Measurements from ENCODE around the gene TTC16.

DNA sequence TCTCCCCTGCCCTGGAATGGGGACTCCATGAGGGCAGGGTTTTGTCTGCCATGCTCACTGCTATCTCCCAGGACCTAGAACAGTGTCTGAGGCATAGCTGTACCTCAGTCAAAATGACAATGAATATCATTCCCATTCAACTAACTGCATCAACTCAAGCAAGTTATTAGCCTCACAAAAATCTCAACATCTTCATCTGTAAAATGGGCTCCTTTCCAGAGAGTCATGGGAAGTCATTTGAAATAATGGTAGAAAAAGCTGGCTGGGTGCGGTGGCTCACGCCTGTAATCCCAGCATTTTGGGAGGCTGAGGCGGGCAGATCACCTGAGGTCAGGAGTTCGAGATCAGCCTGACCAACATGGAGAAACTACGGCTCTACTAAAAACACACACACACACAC is 53.2 kb downstream of the TTC16 start:
- TF ChIP-seq, protein P1, sequence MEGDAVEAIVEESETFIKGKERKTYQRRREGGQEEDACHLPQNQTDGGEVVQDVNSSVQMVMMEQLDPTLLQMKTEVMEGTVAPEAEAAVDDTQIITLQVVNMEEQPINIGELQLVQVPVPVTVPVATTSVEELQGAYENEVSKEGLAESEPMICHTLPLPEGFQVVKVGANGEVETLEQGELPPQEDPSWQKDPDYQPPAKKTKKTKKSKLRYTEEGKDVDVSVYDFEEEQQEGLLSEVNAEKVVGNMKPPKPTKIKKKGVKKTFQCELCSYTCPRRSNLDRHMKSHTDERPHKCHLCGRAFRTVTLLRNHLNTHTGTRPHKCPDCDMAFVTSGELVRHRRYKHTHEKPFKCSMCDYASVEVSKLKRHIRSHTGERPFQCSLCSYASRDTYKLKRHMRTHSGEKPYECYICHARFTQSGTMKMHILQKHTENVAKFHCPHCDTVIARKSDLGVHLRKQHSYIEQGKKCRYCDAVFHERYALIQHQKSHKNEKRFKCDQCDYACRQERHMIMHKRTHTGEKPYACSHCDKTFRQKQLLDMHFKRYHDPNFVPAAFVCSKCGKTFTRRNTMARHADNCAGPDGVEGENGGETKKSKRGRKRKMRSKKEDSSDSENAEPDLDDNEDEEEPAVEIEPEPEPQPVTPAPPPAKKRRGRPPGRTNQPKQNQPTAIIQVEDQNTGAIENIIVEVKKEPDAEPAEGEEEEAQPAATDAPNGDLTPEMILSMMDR (conservative IDR thresholded peaks at IDR 0.05), result no peak
- TF ChIP-seq EZH2 (IDR thresholded peaks at IDR 0.05; ENCODE audit: low read depth), result no peak
